ENCODE data around the gene CLEC9A. TPM values are rescaled to one million over a fixed set of nuclear protein-coding genes. Genes with fewer than 3 reads are reported as not detected.

CLEC9A gene
- total and polyA plus RNA-seq, 2 of the 8 experiments (the other 6 are each of a cell fraction or from before 2014, with no cell fraction given) = not detected

DNA sequence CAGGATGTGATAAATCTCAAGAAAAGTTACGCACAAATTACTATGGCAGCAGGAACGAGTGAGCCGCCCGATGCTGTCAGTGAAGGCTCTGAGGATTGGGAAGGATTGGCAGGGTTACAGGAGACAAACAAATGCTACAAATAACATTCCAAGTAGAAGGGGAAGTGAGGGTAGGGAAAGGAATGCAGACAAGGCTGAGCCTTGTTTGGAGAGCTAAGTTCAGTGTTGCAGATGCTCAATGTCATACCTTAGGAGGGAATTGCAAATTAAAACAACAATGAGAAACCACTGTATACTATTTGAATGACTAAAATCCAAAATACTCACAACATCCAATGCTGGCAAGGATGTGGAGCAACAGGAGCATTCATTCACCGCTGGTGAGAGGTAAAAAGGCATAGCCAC, 1.3 kb downstream of the CLEC9A start (continued):
- no peak for TF ChIP-seq RNF2 (IDR thresholded peaks at IDR 0.05; ENCODE audit: borderline replicate concordance, low read depth, low read length, missing control alignments, poor library complexity, severe bottlenecking)
- no peak for TF ChIP-seq JUN (IDR thresholded peaks at IDR 0.05; ENCODE audit: low read depth, low read length)
